Colonic mucosa (tissue), 4 donors: ENCODE measurements around the gene CLASP1. TPM values are rescaled to one million over a fixed set of nuclear protein-coding genes. Genes with fewer than 3 reads are reported as not detected.

Experiments
- DNase-seq: peaks from one replicate; pipeline ENCODE4 v3.0.0-alpha.2; 2020
- H3K27ac ChIP-seq: fragments of 200-600 bp; one replicate; pipeline ENCODE4 v1.8.0; 2021
- H3K27me3 ChIP-seq: fragments of 200-600 bp; one replicate; pipeline ENCODE4 v1.8.0; 2021
- H3K36me3 ChIP-seq: fragments of 200-600 bp; one replicate; pipeline ENCODE4 v1.8.0; 2021
- H3K4me1 ChIP-seq: fragments of 200-600 bp; one replicate; pipeline ENCODE4 v1.8.0; 2021; ENCODE audit warnings: mild to moderate bottlenecking
- H3K4me3 ChIP-seq: fragments of 200-600 bp; one replicate; pipeline ENCODE4 v1.8.0; 2021
- H3K9ac ChIP-seq, 2 donors: one replicate each; pipeline ENCODE4 v1.7.0; 2013; ENCODE audit warnings: control low read depth in 2 of 2, low read depth in 2 of 2, low read length in 2 of 2
- H3K9me3 ChIP-seq: fragments of 200-600 bp; one replicate; pipeline ENCODE4 v1.8.0; 2021
- intact Hi-C: fragments of 100-400 bp; cut with DNase I; formaldehyde crosslinking; loops from one replicate; pipeline ENCODE4 v1.14.1; 2022
- total RNA-seq, 2 donors: library from RNA; stranded (reverse); fragmentation: NEBNext Ultra II Directional in 1 of 2; extraction: Animal tissue kit (Norgen Biotek cat#: 25700) in 1 of 2; gene quantifications; one replicate each; pipeline ENCODE4 v1.2.1, GENCODE V29; 2021
- TF ChIP-seq, protein P1 (sequence below): fragments of 200-600 bp; IDR thresholded peaks from one replicate; pipeline ENCODE4 v1.8.0; 2022; ENCODE audit warnings: antibody characterized with exemption, mild to moderate bottlenecking
- donor health status: healthy.
- donor health status: DM: no; HTN: no; CAD: no.
- donor health status: DM: no; HTN: no; CAD: no.

CLASP1 gene
- total RNA-seq, 2 donors from 2014 or later, result 30.3 to 32.3 TPM

DNA sequence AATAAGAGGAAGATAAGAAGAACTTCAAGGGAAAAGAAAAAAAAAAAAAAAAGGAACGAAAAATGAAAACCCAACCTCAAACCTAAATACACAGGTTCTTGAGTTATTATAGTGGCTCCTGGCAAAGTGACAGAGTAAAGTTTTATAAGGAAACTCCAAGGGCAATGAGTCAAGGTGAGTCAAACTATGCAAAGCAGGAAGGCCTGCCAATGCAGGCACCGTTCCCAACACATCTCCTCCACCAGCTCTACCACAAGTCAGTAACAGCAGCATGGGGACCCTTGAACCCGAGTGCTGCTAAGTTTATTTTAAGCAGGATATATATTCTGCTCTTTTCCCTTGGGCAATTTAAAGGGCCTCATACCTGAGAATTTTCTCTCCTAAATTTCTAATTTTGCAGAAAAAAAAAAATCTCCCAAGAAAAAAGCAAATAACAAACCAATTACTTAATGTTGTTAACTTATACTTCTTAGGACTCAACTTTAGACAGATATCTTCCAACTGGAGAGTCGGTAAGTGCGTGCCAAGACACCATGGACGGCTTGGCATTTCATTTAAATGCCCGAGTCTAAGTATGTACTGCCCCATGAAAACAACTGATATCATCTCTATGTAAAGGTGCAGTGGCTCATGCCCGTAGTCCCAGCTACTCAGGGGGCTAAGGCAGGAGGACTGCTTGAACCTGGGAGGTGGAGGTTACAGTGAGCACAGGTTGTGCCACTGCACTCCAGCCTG is 288.5 kb downstream of the CLASP1 start:
- Histone ChIP-seq H3K9me3 (no peaks in the 10 kb centered on the region), H3K9ac (no peak overlapping the region), H3K4me3 (no peak overlapping the region), H3K4me1 (peaks cover 4% of the 10 kb centered on the region), H3K27ac (no peak overlapping the region), H3K36me3 (peaks cover 4% of the 10 kb centered on the region), H3K27me3 (no peaks in the 10 kb centered on the region)
- TF ChIP-seq, protein P1, sequence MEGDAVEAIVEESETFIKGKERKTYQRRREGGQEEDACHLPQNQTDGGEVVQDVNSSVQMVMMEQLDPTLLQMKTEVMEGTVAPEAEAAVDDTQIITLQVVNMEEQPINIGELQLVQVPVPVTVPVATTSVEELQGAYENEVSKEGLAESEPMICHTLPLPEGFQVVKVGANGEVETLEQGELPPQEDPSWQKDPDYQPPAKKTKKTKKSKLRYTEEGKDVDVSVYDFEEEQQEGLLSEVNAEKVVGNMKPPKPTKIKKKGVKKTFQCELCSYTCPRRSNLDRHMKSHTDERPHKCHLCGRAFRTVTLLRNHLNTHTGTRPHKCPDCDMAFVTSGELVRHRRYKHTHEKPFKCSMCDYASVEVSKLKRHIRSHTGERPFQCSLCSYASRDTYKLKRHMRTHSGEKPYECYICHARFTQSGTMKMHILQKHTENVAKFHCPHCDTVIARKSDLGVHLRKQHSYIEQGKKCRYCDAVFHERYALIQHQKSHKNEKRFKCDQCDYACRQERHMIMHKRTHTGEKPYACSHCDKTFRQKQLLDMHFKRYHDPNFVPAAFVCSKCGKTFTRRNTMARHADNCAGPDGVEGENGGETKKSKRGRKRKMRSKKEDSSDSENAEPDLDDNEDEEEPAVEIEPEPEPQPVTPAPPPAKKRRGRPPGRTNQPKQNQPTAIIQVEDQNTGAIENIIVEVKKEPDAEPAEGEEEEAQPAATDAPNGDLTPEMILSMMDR, result no peak
- DNase-seq, result peak; percentile 67
- intact Hi-C loops, result no loop called here

DNA sequence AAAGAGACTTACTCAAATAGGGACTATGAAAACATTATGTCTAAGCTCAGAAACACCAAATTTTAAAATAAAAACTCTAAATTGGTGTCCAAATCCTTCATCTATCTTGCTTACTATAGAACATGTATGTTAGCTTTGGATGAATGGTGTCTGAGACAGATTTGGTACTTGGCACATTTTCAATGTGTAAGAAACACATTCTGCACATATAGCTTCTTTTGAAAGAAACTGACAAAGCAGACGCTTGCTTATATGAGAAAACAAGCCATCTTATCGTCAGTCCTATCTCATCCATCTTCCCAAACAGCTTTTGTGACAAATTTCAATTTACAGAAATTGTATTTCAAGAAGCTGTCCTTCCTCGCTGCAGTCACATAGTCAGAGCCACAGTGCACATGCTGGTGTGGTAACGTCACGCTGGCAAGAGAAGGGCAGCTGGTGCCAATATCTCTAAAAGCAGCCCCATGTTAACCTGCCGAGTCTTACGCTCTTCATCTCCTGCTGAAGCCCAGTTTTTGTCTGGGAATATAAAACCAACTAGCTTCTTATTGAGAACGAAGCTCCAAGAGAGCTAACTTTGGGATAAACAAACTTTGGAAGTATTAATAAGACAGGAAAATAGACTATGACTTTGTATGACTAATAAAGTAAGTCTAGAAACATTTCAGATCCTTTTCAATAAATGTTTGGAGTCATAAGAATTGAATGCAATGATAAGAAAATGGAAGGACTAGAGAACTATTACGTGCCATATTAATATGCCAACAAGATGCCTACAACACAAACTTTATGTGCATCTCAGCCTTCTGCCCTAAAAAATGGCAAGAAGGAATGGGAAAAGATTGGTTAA is 289.3 kb downstream of the CLASP1 start:
- no peak overlapping the region for H3K27ac ChIP-seq
- H3K9me3 ChIP-seq, result no peaks in the 10 kb centered on the region
- intact Hi-C loops, result loop anchor here (5.0 kb wide), 1 partner anchor 263 kb away; no protein-coding TSS in a partner anchor
- DNase-seq, result no peak
- peaks cover 4% of the 10 kb centered on the region for H3K36me3 ChIP-seq
- H3K9ac ChIP-seq, result no peak overlapping the region
- no peak overlapping the region for H3K4me3 ChIP-seq
- peaks cover 4% of the 10 kb centered on the region for H3K4me1 ChIP-seq
- TF ChIP-seq, protein P1, result no peak
- no peaks in the 10 kb centered on the region for H3K27me3 ChIP-seq

DNA sequence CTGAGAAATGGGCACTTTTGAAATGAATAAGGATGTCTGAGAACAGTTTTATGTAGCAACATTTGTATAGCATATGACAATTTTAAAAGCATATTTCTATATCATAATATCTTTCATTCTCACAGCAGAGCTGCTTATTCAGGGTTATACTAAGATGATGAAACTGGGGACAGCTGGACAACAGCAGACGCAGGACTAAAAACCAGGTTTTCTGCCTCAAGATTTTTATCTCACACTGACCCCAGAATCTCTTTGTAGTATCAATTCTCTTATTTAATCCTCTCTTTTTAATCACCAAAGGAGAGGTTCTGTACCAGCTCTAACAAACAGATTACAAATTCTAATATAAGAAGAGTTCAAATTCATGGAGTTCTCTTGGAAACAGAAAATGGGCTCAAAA is 290.1 kb downstream of the CLASP1 start:
- H3K27me3 ChIP-seq, result no peaks in the 10 kb centered on the region
- no peak overlapping the region for H3K27ac ChIP-seq
- TF ChIP-seq, protein P1, result no peak
- H3K4me1 ChIP-seq, result peaks cover 3% of the 10 kb centered on the region
- no peaks in the 10 kb centered on the region for H3K9me3 ChIP-seq
- intact Hi-C loops, result loop anchor here (5.0 kb wide), 1 partner anchor 262 kb away; no protein-coding TSS in a partner anchor
- DNase-seq, result no peak
- no peak overlapping the region for H3K4me3 ChIP-seq
- peaks cover 4% of the 10 kb centered on the region for H3K36me3 ChIP-seq
- H3K9ac ChIP-seq, result no peak overlapping the region

DNA sequence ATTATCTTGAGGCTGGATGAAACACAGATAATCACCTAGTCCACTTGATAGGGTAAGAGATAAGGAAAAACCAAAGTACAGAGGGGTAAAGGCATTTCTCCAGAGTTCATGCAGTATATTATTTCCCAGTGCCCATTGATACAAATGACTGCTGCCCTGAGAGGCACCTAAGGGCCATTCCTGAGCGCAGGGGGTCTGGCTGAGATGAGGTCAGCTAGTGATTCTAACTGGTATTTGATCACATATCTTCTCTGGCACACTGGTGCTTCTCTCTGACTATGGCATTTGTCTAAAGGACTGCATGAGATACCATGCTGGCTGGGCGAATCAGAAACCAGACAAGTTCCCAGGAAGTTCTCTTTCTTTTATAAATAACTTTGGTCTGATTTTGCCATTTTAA is 291.0 kb downstream of the CLASP1 start:
- H3K4me3 ChIP-seq, result no peak overlapping the region
- H3K27me3 ChIP-seq, result no peaks in the 10 kb centered on the region
- TF ChIP-seq, protein P1, result no peak
- DNase-seq, result no peak
- no peaks in the 10 kb centered on the region for H3K4me1 ChIP-seq
- peaks cover 4% of the 10 kb centered on the region for H3K36me3 ChIP-seq
- no peak overlapping the region for H3K9ac ChIP-seq
- no peaks in the 10 kb centered on the region for H3K9me3 ChIP-seq
- intact Hi-C loops, result loop anchor here (5.0 kb wide), 1 partner anchor 261 kb away; no protein-coding TSS in a partner anchor
- H3K27ac ChIP-seq, result no peak overlapping the region

DNA sequence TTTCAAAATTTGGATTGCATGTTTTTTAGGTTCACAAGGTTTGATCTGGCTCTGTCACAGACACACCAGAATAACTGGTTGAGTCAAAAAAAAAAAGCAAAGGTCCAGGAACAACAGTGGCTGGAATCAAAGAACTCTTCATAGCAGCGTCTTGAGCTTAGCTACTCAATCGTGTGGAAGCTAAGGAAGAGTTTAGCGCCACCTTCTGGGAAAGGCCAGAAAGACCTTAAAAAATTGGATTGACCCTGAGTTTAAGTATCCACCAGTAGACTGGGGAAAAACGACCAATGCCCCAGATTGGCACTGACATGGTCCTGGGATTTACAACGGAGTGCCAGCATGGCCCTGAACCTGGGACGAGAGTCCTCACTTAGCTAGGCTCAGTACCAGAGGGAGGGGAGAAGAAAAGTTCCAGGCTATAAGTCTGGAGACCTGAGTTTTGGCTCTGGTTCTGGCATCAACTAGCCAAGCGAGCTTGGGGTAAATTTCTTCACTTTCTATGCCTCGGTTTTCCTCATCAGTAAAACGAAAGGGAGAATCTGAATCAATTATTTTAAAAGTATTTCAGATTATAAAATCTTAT is 293.1 kb downstream of the CLASP1 start:
- H3K4me3 ChIP-seq, result no peak overlapping the region
- H3K36me3 ChIP-seq, result peaks cover 10% of the 10 kb centered on the region
- peak; percentile 76 for DNase-seq
- H3K4me1 ChIP-seq, result no peaks in the 10 kb centered on the region
- H3K27ac ChIP-seq, result peak overlapping the region; percentile 56
- H3K9ac ChIP-seq, result peak overlapping the region in 1 of 2 donors; percentile 27
- no peaks in the 10 kb centered on the region for H3K9me3 ChIP-seq
- H3K27me3 ChIP-seq, result no peaks in the 10 kb centered on the region
- TF ChIP-seq, protein P1, result peak; percentile 57
- intact Hi-C loops, result loop anchor here (5.0 kb wide), 1 partner anchor 259 kb away; no protein-coding TSS in a partner anchor
